Mesothelial cell of epicardium (in vitro differentiated cells): ENCODE results near the gene PPP3R1. TPM values are rescaled to one million over a fixed set of nuclear protein-coding genes. Genes with fewer than 3 reads are reported as not detected.

ENCODE experiments used
- DNase-seq, 2 experiments: peaks; one replicate each; pipeline ENCODE4 v3.0.0; 2021; ENCODE audit warnings: low spot score in 2 of 2; ENCODE audit not compliant: unreplicated experiment in 2 of 2
- H3K27ac Mint-ChIP-seq: 2 replicates; pipeline ENCODE4 v1.8.0; 2021; ENCODE audit warnings: mixed read lengths
- H3K27me3 Mint-ChIP-seq: 2 replicates; pipeline ENCODE4 v1.8.0; 2021; ENCODE audit warnings: low read depth, mixed read lengths
- H3K36me3 Mint-ChIP-seq: 2 replicates; pipeline ENCODE4 v1.8.0; 2021; ENCODE audit warnings: mixed read lengths
- H3K4me1 Mint-ChIP-seq: 2 replicates; pipeline ENCODE4 v1.8.0; 2021; ENCODE audit warnings: mixed read lengths
- H3K4me3 Mint-ChIP-seq: 2 replicates; pipeline ENCODE4 v1.8.0; 2021; ENCODE audit warnings: mild to moderate bottlenecking, moderate library complexity, mixed read lengths
- H3K9me3 Mint-ChIP-seq: 2 replicates; pipeline ENCODE4 v1.8.0; 2021; ENCODE audit warnings: mixed read lengths
- total RNA-seq: library from RNA; stranded (reverse); gene quantifications from 3 replicates; pipeline ENCODE4 v1.2.1, GENCODE V29; 2021
- TF ChIP-seq, protein P1 (sequence below): fragments of 200-600 bp; sonication (generic); IDR thresholded peaks from one replicate; pipeline ENCODE4 v1.5.0; 2021; ENCODE audit warnings: antibody characterized with exemption; ENCODE audit not compliant: unreplicated experiment

The PPP3R1 gene
- total RNA-seq, 1 donor from 2014 or later: 62.8 TPM

DNA sequence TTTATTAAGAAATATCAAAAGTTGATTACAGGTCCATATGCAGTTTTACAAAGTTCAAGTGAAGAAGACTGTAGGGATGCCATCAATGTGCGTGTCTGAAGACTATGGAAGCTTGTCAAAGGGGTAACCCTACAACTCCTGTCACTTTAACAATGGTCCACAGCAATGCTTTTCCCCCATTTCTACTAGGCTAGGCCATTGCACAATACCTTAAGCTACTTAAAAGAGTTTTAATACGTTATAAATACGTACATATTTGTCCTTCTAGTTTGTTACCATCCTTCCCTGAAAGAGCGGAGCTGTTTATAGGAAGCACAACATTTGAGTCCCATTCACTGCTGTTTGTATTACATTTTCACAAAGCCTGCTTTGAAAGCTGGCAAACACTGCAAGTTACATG lies 40.7 kb upstream of the PPP3R1 start:
- no peak for DNase-seq
- Mint-ChIP-seq H3K4me1 (peaks cover 9% of the 10 kb centered on the region), H3K4me3 (no peak overlapping the region), H3K27me3 (no peaks in the 10 kb centered on the region), H3K27ac (no peak overlapping the region), H3K36me3 (no peaks in the 10 kb centered on the region), H3K9me3 (no peaks in the 10 kb centered on the region)
- TF ChIP-seq, protein P1, sequence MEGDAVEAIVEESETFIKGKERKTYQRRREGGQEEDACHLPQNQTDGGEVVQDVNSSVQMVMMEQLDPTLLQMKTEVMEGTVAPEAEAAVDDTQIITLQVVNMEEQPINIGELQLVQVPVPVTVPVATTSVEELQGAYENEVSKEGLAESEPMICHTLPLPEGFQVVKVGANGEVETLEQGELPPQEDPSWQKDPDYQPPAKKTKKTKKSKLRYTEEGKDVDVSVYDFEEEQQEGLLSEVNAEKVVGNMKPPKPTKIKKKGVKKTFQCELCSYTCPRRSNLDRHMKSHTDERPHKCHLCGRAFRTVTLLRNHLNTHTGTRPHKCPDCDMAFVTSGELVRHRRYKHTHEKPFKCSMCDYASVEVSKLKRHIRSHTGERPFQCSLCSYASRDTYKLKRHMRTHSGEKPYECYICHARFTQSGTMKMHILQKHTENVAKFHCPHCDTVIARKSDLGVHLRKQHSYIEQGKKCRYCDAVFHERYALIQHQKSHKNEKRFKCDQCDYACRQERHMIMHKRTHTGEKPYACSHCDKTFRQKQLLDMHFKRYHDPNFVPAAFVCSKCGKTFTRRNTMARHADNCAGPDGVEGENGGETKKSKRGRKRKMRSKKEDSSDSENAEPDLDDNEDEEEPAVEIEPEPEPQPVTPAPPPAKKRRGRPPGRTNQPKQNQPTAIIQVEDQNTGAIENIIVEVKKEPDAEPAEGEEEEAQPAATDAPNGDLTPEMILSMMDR: no peak

DNA sequence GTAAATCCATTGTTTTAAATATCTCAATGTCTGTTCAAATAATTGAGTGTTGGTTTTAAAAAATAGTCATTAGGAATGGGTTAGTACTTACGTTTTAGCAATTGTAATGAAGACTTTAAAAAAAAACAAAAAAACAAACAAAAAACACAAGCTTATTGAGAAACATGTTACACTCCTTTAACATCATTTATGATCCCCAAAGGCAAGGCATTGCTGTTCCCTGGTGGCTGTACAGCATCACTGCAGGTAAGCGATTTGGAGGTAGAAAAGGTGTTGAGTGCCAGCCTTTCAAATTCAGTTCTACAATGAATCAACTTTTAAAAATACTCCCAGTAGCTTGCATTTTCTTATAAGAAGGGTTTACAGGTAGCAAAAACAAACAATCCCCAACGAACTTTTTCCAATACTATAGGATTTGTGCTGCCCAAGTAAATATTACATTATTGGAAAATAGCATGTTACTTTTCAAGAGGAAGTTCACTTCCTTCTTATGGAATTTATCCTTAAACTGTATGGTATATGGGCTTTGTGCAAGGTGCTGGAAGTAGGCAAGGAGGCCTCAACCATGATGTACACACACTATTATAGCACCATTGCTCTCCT lies 39.9 kb upstream of the PPP3R1 start:
- Mint-ChIP-seq H3K9me3 (no peaks in the 10 kb centered on the region), H3K4me1 (peaks cover 17% of the 10 kb centered on the region)
- DNase-seq: no peak

DNA sequence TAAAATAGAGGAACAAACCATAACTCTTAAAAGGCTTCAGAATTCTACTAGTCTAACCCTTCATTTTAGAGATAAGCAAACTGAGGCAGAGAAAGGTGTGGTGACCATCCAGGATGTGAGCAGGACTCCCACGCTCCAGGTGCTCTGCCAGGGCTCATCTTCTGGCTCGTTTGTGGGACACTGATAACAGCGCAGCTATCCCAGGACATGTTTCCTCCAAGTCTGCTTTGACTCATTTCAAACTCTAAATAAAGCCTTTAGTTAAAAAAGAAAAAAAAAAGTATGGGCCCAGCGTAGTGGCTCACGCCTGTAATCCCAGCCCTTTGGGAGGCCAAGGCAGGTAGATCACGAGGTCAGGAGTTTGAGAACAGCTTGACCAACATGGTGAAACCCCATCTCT lies 39.0 kb upstream of the PPP3R1 start:
- no peaks in the 10 kb centered on the region for H3K27me3 Mint-ChIP-seq

More for the DNA sequence above, 39.9 kb upstream of the PPP3R1 start:
- no peak overlapping the region for H3K27ac Mint-ChIP-seq
- H3K36me3 Mint-ChIP-seq: no peaks in the 10 kb centered on the region
- no peaks in the 10 kb centered on the region for H3K27me3 Mint-ChIP-seq
- TF ChIP-seq, protein P1: peak; percentile 76
- no peak overlapping the region for H3K4me3 Mint-ChIP-seq

DNA sequence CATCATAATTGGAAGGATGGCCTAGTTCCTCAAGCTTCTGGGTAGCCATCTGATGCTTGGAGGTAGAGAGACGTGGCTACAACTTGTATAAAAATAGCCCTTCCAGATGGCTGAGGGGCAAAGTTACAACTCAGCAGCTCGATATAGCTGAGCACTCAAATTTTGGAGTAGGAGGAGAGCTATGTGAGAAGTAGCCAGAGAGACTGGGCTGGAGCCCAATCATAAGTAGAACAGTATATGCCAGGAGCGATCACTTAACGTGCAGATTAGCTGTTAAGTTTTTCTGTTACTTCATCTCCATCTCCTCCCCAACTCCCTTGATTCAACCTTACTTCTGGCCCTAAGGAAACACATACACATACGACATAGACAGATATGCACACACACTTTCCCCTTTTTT lies 38.6 kb upstream of the PPP3R1 start:
- no peaks in the 10 kb centered on the region for H3K36me3 Mint-ChIP-seq
- no peak overlapping the region for H3K4me3 Mint-ChIP-seq
- H3K27ac Mint-ChIP-seq: no peak overlapping the region
- DNase-seq: no peak
- H3K27me3 Mint-ChIP-seq: no peaks in the 10 kb centered on the region
- no peaks in the 10 kb centered on the region for H3K9me3 Mint-ChIP-seq
- H3K4me1 Mint-ChIP-seq: peaks cover 19% of the 10 kb centered on the region
- TF ChIP-seq, protein P1: no peak

More for the DNA sequence above, 39.0 kb upstream of the PPP3R1 start:
- no peak overlapping the region for H3K4me3 Mint-ChIP-seq
- TF ChIP-seq, protein P1: no peak
- no peaks in the 10 kb centered on the region for H3K36me3 Mint-ChIP-seq
- no peaks in the 10 kb centered on the region for H3K9me3 Mint-ChIP-seq
- DNase-seq: no peak
- no peak overlapping the region for H3K27ac Mint-ChIP-seq
- H3K4me1 Mint-ChIP-seq: peaks cover 19% of the 10 kb centered on the region

DNA sequence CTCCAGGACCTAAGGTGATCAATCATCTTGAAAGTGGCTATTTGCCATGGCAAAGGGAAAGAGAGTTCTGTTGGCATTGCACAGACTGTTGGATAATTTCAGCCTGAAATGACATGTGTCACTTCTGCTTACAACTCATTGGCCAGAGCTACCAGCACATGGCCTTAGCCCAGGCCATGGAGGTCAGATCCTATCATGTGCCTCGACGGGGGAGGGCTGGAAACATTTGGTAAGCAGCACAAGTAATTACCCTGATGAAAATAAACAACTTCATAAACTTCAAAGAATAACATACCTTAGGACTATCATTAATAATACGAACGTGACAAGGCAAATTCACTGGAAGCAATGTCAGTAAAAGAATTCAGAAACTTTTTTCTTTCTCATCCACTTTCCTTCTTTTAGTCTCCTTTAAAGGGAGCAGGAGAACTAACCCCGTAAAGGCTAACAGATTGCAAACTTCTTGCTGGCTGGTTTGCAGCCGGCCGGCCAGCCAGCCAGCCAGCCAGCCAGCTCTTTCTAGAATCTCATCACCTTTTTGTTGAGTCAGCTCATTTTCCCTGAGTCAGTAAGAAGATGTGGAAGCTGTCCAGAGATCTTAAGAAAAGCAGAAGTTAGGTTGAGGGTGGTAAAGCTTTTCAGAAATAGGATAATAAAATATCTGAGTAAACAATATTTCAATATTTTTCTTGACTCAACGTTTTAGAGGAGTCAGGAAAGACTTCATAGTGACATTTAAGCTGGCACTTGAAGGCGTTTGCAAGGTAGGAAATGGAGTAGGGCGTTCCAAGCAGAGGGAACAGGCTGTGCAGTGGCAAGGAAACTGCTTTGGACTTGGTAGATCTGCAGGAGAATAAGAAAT lies 35.5 kb upstream of the PPP3R1 start:
- peaks cover 38% of the 10 kb centered on the region for H3K4me1 Mint-ChIP-seq
- no peak overlapping the region for H3K4me3 Mint-ChIP-seq
- no peaks in the 10 kb centered on the region for H3K36me3 Mint-ChIP-seq
- no peaks in the 10 kb centered on the region for H3K9me3 Mint-ChIP-seq
- H3K27ac Mint-ChIP-seq: peak overlapping the region; percentile 27
- peaks cover 10% of the 10 kb centered on the region for H3K27me3 Mint-ChIP-seq
- TF ChIP-seq, protein P1: no peak
- DNase-seq: no peak
